GM18526 (cell line): ENCODE measurements around the gene ERCC5.

Experiments
- POLR2A ChIP-seq: IDR thresholded peaks from 3 replicates; pipeline ENCODE4 v1.6.1; 2011; ENCODE audit not compliant: insufficient read length; ENCODE audit errors: extremely low read depth

Gene ERCC5

GRCh38 chr13:102868366-102868936 lies 22.6 kb downstream of the ERCC5 start:
- TF ChIP-seq POLR2A = no peak

- TF ChIP-seq POLR2A = no peak
Observed at GRCh38 chr13:102869948-102870676, 24.3 kb downstream of the ERCC5 start.

DNA sequence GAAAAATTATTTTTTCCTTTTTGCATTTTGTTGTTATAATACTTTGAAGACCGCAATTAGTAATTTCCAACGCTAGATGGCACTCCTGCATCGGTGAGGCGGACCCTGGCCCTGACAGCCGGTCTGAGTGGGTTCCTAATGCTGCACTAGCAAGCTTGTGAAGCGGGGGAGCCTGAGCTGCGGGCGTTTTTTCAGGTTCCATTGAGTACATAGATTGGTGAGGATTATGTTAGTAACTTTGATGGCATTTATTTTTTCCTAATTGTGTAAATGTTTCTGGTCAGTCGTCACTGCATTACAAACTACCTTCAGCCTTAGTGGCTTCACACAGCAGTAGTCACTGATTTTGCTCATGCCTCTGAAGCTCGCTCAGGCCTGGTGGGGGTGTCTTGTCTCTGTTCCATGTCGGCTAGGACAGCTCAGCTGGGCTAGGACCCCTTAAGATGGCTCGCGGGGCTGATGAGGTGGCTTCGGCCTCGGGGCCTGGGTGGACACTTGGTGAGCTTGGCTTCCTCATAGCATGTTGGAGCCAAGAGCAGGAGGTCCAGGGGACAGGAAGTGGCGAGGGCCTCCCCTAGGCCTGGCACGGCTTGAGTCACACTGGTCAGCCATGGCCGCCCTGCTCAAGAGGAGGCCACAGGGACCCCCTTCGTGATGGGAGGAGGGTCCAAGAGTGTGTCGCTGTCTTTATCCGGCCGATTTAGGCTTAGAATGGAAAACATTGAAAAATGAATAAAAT lies 25.0 kb downstream of the ERCC5 start:
- no peak for TF ChIP-seq POLR2A

DNA sequence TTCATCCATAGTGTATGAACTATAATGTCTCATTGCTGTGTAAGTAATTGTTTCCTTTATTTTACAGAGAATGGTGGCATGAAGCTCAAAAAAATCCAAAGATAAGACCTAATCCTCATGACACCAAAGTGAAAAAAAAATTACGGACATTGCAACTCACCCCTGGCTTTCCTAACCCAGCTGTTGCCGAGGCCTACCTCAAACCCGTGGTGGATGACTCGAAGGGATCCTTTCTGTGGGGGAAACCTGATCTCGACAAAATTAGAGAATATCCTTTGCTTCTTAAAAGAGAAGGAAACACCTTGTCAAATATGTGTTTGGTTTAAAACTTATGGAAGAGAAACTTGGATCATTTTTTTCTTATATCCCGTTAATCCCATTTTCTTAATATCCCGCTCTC lies 26.3 kb downstream of the ERCC5 start:
- TF ChIP-seq POLR2A = no peak

- TF ChIP-seq POLR2A = no peak
Observed at GRCh38 chr13:102872531-102872930, 26.7 kb downstream of the ERCC5 start.

DNA sequence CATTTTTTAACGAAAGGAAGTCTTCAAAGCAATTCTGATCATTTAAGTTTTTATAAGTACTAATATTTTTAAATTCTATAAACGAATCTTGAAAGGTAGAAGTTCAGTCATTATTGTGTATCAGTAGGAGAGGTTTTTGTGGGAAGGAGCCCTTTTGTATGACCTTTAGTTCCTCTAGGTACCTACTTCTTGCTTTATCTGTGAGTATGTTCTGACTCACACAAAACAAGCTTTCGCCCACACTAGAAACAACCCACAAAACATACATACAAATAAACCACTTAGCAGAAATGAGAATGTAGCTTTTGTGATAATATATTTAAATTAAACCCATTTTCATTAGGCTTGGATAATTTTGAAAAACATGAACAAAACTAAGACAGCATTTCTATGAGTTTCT lies 27.8 kb downstream of the ERCC5 start:
- no peak for TF ChIP-seq POLR2A

DNA sequence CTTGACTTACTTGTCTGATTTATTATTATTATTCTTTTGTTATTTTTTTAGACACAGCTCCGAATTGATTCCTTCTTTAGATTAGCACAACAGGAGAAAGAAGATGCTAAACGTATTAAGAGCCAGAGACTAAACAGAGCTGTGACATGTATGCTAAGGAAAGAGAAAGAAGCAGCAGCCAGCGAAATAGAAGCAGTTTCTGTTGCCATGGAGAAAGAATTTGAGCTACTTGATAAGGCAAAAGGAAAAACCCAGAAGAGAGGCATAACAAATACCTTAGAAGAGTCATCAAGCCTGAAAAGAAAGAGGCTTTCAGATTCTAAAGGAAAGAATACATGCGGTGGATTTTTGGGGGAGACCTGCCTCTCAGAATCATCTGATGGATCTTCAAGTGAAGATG lies 29.4 kb downstream of the ERCC5 start:
- TF ChIP-seq POLR2A = no peak

DNA sequence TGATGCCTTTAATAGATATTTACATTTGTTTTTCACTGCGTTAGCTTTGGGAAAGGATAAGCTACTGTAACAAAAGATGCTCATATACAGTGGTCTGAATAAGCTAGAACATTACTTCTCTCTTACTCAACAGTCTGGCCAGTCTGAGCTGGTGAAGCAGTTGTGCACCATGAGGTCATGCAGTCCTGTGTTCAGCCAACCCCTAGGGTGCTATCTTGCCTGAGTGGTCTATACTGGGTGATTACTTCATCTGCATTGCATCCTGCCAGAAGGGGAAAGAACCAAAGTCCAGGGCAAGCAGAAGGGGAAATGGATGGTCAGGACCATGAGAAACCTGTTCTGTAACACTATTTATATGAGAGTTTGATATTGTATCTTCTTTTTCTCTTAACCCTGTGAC lies 31.5 kb downstream of the ERCC5 start:
- TF ChIP-seq POLR2A = no peak

DNA sequence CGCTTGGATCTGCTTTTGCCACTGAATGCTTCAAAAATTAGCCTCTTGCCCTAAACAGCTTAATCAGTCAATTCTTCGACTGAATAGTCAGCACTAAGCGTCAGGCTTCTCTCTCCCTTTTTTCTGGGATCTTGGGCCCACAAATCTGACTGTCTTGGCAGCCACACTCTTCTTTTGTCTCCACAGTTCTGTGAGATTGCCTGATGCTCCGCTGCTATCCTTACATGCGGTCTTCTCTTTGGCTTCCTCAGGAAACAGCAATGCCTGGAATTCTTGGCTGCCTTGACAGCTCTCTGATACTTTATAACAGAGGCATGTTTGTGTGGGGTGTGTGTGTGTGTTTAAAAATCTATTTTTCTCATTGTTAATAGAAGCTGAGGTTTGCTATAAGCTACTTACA lies 32.6 kb downstream of the ERCC5 start:
- TF ChIP-seq POLR2A = no peak

DNA sequence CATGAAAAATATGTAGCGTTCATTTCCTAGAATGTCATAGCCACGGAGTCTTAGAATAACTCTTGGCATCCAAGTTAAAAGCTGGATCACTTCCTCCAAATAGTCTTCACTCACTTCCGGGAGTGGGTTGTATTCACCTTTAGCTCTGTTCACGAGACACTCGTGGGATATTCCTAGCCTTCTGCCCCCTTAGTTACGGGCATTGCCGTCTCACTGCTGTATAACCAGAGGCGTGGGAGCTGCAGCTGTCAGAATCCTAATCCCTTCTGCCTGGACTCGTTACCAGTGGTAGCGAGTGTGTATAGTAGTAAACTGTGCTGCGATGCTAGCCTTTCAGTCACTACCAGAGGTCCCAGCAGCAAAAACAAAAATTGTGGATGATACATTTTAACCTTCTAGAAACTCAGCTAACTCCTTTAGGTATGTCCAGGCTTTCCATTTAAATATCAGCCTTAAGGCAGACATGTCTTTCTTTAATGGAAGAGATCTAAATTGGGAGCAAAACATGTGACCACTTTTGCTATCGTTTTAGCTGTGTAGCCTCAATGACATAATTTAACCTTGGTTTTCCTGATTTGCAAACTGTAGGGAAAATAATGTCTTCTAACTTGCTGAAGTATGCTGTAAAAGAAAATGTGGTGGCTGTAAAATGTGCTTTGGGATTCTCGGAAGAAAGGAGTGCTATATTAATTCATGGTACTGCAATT lies 34.1 kb downstream of the ERCC5 start:
- no peak for TF ChIP-seq POLR2A

- no peak for TF ChIP-seq POLR2A
Observed at GRCh38 chr13:102881819-102882686, 36.2 kb downstream of the ERCC5 start.

DNA sequence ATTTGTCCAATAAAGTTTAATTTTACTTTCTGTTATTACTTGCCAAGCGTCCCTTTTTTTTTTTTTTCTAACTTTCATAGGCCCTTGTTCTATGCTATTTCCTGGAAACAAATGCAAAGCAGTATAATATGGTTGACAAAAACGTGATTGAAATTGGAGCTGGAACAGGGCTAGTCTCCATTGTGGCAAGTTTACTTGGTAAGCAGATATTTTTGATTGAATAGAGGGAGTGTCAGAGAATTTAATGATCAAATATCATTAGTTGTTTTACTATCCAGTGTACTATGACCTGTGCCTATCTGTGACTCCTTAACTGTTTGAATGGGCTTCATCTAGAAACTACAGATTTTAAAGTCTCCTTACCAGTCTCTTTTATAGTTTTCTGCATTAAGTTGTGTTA lies 46.7 kb downstream of the ERCC5 start:
- no peak for TF ChIP-seq POLR2A

- TF ChIP-seq POLR2A = no peak
Observed at GRCh38 chr13:102897371-102898138, 51.7 kb downstream of the ERCC5 start.

- no peak for TF ChIP-seq POLR2A
Observed at GRCh38 chr13:102900193-102900608, 54.4 kb downstream of the ERCC5 start.
